Fibroblast of peridontal ligament (primary cell): Measurements from ENCODE around the gene SH2D4B.

Source experiments
- DNase-seq: peaks from one replicate; pipeline ENCODE4 v3.0.0-alpha.2; 2010; ENCODE audit errors: extremely low read depth

The SH2D4B gene

GRCh38 chr10:80589726-80590373 lies 52.1 kb downstream of the SH2D4B start:
- DNase-seq, result no peak

- DNase-seq, result no peak
Observed at GRCh38 chr10:80590585-80591125, 53.0 kb downstream of the SH2D4B start.

- DNase-seq, result peak; percentile 20
Observed at GRCh38 chr10:80596391-80597257, 58.9 kb downstream of the SH2D4B start.

- DNase-seq, result no peak
Observed at GRCh38 chr10:80598084-80598798, 60.5 kb downstream of the SH2D4B start.

GRCh38 chr10:80598951-80599350 lies 61.2 kb downstream of the SH2D4B start:
- DNase-seq, result no peak

- DNase-seq, result peak; percentile 2
Observed at GRCh38 chr10:80599424-80599847, 61.7 kb downstream of the SH2D4B start.

GRCh38 chr10:80600256-80600655 lies 62.6 kb downstream of the SH2D4B start:
- DNase-seq, result no peak

- no peak for DNase-seq
Observed at GRCh38 chr10:80602881-80603280, 65.2 kb downstream of the SH2D4B start.

- no peak for DNase-seq
Observed at GRCh38 chr10:80603516-80603915, 65.8 kb downstream of the SH2D4B start.

GRCh38 chr10:80608706-80609105 lies 71.0 kb downstream of the SH2D4B start:
- no peak for DNase-seq

GRCh38 chr10:80609331-80609730 lies 71.6 kb downstream of the SH2D4B start:
- DNase-seq, result no peak

- DNase-seq, result no peak
Observed at GRCh38 chr10:80611481-80612185, 73.9 kb downstream of the SH2D4B start.

GRCh38 chr10:80612261-80612660 lies 74.6 kb downstream of the SH2D4B start:
- DNase-seq, result no peak

GRCh38 chr10:80613466-80614170 lies 75.9 kb downstream of the SH2D4B start:
- DNase-seq, result no peak

- DNase-seq, result no peak
Observed at GRCh38 chr10:80614576-80615416, 77.1 kb downstream of the SH2D4B start.

GRCh38 chr10:80617807-80618206 lies 80.1 kb downstream of the SH2D4B start:
- no peak for DNase-seq

- DNase-seq, result no peak
Observed at GRCh38 chr10:80619036-80619435, 81.3 kb downstream of the SH2D4B start.

GRCh38 chr10:80622153-80622552 lies 84.5 kb downstream of the SH2D4B start:
- no peak for DNase-seq

- DNase-seq, result no peak
Observed at GRCh38 chr10:80630324-80630723, 92.6 kb downstream of the SH2D4B start.

GRCh38 chr10:80632742-80633141 lies 95.0 kb downstream of the SH2D4B start:
- no peak for DNase-seq
